ENCODE measurements around the gene IFT22.

- TF ChIP-seq, protein P1, sequence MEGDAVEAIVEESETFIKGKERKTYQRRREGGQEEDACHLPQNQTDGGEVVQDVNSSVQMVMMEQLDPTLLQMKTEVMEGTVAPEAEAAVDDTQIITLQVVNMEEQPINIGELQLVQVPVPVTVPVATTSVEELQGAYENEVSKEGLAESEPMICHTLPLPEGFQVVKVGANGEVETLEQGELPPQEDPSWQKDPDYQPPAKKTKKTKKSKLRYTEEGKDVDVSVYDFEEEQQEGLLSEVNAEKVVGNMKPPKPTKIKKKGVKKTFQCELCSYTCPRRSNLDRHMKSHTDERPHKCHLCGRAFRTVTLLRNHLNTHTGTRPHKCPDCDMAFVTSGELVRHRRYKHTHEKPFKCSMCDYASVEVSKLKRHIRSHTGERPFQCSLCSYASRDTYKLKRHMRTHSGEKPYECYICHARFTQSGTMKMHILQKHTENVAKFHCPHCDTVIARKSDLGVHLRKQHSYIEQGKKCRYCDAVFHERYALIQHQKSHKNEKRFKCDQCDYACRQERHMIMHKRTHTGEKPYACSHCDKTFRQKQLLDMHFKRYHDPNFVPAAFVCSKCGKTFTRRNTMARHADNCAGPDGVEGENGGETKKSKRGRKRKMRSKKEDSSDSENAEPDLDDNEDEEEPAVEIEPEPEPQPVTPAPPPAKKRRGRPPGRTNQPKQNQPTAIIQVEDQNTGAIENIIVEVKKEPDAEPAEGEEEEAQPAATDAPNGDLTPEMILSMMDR (IDR thresholded peaks at IDR 0.05; ENCODE audit: borderline replicate concordance, extremely low read depth, low read length, poor library complexity, severe bottlenecking) = no peak
- no peak for TF ChIP-seq EZH2 (IDR thresholded peaks at IDR 0.05; ENCODE audit: borderline replicate concordance, low read depth, low read length, severe bottlenecking)
Observed at GRCh38 chr7:101277155-101277554, 44.5 kb downstream of the IFT22 start.

All from DND-41 (cell line).